HG03354 (cell line): ENCODE data around the gene PRKAR1A.

ENCODE experiments used
- ATAC-seq: cut with Tn5 transposase; IDR thresholded peaks from one replicate; pipeline ENCODE4 v1.9.1; 2021; ENCODE audit warnings: mild to moderate bottlenecking; ENCODE audit not compliant: unreplicated experiment, poor library complexity, severe bottlenecking

The PRKAR1A gene

GRCh38 chr17:68539548-68540467 is 27.6 kb downstream of the PRKAR1A start:
- ATAC-seq: no peak

GRCh38 chr17:68540981-68541380 is 28.8 kb downstream of the PRKAR1A start:
- ATAC-seq: no peak

GRCh38 chr17:68541816-68542215 is 29.6 kb downstream of the PRKAR1A start:
- ATAC-seq: no peak

GRCh38 chr17:68542698-68543463 is 30.7 kb downstream of the PRKAR1A start:
- no peak for ATAC-seq

GRCh38 chr17:68544111-68544915 is 32.1 kb downstream of the PRKAR1A start:
- ATAC-seq: no peak

- ATAC-seq: no peak
Measured at GRCh38 chr17:68556551-68556950, 44.3 kb downstream of the PRKAR1A start.

- ATAC-seq: no peak
Measured at GRCh38 chr17:68559316-68559715, 47.1 kb downstream of the PRKAR1A start.

GRCh38 chr17:68560966-68561720 is 48.9 kb downstream of the PRKAR1A start:
- no peak for ATAC-seq

- no peak for ATAC-seq
Measured at GRCh38 chr17:68562736-68563135, 50.5 kb downstream of the PRKAR1A start.

GRCh38 chr17:68564415-68565111 is 52.3 kb downstream of the PRKAR1A start:
- ATAC-seq: no peak

GRCh38 chr17:68565661-68566441 is 53.6 kb downstream of the PRKAR1A start:
- ATAC-seq: no peak

GRCh38 chr17:68566442-68566738 is 54.2 kb downstream of the PRKAR1A start:
- ATAC-seq: no peak

GRCh38 chr17:68567035-68567434 is 54.8 kb downstream of the PRKAR1A start:
- ATAC-seq: no peak

GRCh38 chr17:68567581-68567980 is 55.4 kb downstream of the PRKAR1A start:
- no peak for ATAC-seq

GRCh38 chr17:68568581-68568980 is 56.4 kb downstream of the PRKAR1A start:
- ATAC-seq: no peak

- no peak for ATAC-seq
Measured at GRCh38 chr17:68569346-68569745, 57.1 kb downstream of the PRKAR1A start.

- no peak for ATAC-seq
Measured at GRCh38 chr17:68570526-68570925, 58.3 kb downstream of the PRKAR1A start.

- ATAC-seq: no peak
Measured at GRCh38 chr17:68572138-68572842, 60.1 kb downstream of the PRKAR1A start.
